HG02884 (cell line): ENCODE results near the gene CYP46A1.

Experiments used
- ATAC-seq: cut with Tn5 transposase; IDR thresholded peaks from one replicate; pipeline ENCODE4 v1.9.1; 2021; ENCODE audit warnings: mild to moderate bottlenecking, moderate library complexity; ENCODE audit not compliant: unreplicated experiment

CYP46A1 gene

DNA sequence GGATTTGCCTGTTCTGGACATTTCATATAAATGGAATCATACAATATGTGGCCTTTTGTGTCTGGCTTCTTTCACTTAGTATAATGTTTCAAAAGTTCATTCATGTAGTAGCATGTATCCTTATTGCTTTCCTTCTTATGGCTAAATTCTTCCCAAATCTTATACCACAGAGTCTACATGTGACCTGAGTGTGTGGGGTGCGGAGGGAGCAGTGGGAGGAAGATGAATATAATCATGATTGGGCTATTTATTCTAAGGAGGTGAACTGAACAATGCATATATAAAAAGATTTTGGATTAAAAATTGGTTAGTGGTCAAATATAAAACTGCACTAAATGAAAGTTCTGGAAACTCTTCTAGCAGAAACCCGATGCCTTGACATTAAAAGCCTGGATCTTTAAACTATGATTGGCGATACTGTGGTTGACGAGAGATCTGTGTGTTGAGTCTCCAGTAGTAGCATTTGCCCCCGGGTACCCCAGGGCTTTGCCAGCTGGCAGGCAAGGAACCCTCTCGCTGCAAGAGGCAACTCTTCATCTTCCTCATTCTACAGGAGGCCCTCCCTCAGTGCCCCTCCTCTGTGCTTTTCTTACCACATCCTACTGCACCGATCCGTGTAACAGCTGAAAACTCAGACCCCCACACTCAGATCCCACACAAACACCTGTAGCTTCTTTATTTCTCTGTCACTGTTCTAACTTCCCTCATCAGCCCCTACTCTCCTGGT lies 2.6 kb downstream of the CYP46A1 start:
- ATAC-seq, result no peak

DNA sequence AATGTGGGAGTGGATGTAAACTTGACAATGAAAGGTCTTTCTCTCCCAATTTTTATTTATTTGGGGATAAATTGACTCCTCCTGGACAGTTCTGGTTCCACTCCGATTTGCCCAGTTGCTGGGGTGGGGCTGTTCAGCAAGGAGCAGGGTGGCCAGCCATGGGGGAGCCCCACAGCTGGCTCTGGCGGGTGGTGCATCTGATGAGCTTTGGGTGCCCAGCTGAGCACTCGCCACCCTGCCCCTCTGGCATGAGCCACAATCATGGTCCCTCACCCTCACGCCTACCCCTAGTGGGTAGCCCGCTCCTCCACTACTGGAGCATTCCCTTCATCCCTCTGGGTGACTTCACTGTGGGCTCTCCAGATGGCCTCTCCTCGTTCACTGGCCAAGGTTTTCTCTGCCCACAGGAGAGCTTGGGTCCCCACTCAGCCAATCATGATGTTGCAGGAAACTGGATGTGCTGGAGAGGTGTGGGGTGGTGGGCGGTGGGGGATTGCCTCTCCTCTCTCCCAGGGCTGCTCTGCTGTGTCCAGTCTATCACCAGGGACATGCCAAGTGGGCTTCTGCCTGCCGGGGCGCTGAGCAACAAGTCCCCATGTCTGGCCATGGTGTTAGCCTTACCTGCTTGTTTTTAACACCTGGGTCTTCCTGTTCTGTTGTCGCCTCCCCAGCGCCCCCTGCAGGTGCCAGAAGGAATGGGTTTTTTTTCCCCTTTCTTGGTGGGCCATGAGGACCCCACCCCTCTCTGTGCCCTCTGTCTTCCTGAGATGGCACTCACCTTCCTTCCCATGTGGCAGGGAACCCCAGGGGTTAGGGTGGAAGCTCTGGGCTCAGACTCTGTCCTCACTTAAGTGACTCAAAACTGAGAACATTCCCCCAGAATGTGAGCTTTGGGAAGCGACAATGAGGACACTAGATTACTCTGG lies 3.4 kb downstream of the CYP46A1 start:
- no peak for ATAC-seq

DNA sequence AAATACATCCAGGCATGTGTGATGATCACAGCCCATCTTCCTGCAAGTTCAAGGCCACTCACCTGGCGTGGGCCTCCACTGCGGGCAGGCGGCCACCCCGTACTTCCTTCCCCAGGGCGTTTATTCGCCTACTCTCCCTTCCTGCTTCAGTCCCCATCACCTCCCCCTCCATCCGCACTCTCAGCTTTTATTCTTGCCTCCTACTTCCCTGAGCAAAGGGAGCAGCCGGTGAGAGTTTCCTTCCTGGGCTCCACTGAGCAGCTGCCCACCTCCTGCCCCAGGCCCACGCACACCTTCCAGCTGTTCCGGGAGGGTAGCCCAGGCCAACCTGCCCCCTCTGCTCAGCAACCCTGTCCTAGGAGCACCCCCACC lies 4.1 kb downstream of the CYP46A1 start:
- no peak for ATAC-seq

DNA sequence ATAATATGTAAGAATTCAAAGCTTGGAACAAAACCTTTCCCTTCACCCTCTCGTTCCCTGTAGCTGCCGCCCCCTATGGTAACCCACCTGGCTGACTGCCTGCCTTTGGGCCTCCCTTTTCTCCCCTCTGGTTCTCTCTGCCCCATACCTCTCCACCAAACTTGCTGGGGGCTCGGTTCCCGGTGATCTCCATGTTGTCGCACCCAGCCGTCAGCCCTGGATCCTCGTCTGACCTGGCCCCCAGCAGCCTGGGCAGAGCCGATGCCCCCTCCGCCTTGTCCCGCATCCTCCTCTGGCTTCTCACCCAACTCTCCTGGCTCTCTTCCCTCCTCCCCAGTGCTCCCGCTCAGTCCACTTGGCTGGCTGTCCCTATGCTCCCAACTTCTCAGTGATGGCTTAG lies 4.5 kb downstream of the CYP46A1 start:
- no peak for ATAC-seq

DNA sequence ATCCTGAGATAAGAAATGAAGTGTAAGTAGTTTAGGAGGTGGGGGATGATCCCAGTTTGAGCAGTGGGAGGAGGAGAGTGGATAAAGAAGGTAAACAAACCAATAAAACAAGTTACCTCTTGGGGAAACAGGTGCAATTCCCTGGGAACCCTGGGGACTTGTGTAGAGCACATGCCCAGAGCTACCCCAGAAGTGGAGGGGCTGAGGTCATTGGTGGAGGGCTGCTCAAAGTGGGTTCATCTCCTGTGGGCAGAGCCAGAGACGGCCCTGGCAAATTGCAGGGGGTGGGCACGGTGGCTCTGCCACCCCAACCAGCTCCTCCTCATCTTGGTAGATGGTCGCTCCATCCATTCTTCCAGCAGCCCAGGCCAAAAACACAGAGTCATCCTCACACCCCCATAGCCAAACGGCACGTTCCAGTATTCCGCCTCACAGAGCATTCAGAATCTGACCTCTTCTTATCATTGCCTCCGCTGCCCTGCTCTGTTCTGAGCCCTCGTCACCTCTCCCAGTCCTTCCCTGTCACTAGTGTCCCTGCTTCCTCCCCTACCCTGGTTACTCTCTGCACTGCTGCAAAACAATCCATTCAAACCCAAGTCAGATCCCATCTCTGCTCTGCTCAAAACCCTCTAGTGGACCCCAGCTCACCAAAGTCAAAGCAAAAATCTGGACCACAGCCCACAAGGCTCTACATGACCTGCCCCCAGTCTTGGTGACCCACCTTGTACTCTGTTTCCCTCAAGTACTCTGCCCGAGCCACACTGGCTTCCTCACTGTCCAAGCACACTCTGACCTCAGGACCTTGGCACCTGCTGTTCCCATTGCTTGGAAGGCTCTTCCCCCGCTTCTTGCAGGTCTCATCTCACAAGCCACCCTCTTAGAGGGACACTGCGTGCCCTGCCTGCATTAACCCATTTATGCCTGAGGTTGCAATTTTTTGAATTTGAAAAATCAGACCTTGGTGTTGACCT lies 5.5 kb downstream of the CYP46A1 start:
- ATAC-seq, result no peak

DNA sequence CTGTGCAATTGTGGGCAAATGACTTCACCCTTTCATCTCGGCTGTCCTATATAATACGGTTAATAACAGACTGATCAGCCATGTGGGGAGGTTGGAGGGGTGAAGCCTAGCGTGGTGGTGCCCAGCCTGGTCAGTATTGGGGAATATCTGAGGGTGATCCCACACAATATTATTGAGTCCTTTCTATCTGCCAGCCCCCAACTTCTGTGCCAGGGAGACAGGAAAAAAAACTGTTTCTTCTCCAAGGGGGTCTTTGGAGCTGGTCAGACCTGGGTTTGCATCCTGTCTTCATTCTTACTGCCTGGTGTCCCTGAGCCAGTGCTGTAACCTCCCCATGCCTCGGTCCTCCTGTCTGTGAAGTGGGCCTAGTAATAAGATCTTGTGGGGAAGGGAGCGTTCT lies 6.5 kb downstream of the CYP46A1 start:
- no peak for ATAC-seq

DNA sequence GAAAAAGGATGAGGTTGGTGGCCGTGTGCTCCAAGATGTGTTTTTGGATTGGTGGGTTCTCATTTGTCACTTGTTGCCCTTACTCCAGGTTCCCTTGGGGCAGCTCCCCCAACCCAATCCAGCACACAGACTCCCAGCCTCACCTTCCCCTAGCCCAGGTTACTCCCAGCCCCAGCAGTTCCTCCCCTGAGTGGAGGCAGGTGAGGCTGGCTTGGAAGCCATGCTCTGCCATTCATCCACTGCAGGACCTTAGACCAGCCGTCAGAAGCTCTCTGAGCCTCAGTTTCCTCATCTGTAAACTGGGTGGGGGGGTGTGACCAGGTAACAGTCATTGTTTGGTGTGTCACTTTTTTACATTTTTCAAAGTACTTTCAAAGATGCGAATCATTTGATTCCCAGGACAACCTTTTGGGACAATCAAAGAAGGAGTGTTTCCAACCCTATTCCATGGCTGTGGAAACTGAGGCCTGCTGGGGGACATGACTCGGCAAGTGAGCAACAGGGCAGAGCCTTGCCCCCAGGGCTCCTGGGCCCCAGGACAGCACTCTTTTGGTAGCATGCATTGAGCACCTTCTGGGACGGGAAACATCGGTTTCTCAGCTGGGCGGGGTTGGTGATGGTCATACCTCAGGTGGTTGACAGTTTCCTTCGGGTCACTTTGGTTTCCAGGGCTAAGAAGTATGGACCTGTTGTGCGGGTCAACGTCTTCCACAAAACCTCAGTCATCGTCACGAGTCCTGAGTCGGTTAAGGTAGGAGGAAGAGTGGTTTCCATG lies 7.2 kb downstream of the CYP46A1 start:
- no peak for ATAC-seq

DNA sequence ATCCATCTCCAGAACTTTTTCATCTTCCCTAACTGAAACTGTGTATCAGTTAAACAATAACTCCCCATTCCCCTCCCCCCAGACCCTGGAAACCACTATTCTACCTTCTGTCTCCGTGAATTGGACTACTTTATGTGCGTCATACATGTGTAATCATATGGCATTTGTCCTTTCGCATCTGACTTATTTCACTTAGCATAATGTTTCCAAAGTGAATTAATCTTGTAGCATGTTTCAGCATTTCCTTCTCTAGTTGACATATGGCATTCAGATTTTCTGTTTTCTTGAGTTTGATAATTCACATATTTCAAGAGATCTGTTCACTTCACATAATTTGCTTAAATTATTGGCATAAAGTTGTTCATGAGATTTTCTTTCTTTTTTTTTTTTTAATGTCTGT lies 9.8 kb downstream of the CYP46A1 start:
- no peak for ATAC-seq

DNA sequence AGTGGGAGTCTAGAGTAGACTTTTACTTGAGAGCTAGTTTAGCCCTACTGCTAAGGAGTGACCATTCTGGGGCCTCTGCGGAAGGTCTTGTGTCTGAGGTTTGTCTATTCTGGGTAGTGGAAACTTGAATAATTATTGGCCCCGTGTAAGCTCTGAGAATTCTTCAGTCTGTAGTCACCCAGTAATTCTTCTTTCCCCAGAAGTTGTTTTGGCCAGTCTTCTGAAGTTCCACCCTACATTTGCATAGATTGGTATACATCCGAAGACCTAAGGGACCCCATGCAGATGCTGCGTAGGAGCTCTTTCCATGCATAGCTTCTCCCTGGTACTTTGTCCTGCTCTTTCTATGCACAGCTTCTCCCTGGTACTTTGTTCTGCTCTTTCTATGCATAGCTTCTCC lies 12.8 kb downstream of the CYP46A1 start:
- ATAC-seq, result no peak

DNA sequence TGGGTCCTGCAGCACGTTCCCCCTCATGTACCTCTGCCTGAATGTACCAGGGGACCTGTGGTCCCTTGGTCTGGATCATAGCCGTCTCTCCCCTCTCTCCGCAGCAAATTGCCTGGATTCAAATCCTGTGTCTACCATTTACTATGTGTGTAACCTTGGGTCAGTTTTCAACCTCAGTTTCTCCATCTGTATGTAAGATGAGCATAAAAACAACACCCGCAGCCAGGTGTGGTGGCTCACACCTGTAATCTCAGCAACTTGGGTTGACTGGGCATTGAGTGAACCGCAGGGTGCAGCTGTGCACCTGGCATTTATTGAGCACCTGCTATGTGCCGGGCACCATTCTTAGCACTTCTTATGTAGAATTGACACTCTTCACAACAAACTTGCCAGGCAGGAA lies 14.1 kb downstream of the CYP46A1 start:
- no peak for ATAC-seq

DNA sequence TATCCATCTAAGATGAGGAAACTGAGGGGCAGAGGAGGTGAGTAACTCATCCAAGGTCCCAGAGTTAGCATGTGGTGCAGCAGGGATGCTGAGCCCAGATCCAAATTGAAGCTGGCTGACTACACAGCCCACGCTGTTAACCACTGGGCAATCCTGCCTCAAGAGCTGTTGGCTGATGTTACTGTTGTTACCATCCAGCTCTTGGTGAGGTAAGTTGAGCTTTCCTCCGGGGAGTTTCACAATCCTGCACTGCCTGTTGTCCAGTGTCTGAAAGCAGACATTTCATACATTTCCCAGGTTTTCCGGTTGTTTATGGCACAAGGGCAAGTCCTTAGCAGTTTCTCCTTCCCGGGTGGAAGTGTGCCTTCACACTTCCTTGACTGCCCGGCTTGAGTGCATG lies 14.5 kb downstream of the CYP46A1 start:
- no peak for ATAC-seq

DNA sequence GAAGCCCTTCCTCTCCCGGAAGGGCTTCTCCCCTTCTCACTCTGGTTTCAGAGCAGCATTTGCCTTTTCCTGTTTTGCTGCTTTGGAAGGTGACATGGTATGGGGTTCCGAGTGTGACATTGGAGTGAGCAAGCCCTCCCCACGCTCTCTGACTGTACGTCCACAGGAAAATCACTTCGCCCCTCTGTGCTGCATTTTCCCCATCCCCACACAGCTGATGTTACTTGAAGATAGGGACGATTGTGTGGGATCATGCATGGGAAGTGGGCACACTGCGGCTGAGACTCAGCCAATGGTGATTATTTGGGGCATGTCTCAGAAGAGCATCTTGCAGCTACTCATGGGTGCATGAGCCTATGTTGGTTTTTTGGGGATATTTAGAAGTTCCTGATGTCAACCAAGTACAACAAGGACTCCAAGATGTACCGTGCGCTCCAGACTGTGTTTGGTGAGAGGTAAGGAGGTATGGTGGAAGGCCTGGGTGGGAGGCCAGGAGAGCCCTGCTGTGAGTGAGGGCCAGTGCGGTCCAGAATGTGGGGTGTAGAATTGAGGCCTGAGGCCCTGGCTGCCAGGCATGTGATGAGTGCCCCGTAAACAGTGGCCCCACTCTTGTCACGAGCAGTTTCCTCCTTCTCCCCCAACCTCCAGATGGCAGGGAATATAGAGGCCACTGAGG lies 15.1 kb downstream of the CYP46A1 start:
- ATAC-seq, result no peak

DNA sequence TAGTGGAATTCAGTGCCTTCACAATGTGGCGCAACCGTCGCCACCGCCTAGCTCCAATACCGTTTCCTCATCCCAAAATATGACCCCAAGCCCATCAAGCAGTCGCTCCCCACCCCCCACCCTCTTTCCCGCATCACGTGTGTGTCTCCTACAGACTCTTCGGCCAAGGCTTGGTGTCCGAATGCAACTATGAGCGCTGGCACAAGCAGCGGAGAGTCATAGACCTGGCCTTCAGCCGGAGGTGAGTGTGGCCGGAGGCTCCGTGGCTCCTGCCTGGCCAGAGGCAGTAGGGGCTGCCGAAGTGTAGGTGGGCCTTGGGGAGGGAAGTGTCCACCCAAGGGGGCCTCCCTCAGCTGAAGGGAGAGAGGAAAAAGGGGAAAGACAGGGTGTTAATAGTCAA lies 15.8 kb downstream of the CYP46A1 start:
- no peak for ATAC-seq

DNA sequence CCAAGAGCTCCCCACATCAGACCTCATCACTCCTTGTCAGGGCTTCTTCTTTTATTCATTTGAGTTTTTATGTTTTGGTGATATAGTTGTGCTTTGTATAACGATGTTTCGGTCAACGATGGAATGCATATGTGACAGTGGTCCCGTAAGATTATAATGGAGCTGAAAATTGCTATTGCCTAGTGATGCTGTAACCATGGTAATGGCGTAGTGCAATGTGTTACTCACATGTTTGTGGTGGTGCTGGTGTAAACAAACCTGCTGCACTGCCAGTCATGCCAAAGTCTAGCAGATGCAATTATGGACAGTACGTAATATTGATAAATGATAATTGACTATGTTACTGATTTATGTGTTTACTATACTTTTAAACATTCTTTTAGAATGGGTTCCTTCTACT lies 16.3 kb downstream of the CYP46A1 start:
- no peak for ATAC-seq

DNA sequence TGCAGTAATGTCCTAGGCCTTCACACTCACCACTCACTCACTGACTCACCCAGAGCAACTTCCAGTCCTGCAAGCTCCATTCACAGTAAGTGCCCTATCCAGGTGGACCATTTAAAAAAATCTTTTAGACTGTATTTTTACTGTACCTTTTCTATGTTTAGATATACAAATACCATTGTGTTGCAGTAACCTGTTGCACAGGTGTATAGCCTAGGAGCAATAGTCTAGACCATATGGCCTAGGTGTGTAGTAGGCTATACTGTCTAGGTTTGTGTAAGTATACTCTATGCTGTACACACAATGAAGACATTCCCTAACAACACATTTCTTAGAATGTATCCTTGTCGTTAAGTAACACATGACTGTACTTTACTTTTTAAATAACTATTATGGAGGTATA lies 17.2 kb downstream of the CYP46A1 start:
- no peak for ATAC-seq

DNA sequence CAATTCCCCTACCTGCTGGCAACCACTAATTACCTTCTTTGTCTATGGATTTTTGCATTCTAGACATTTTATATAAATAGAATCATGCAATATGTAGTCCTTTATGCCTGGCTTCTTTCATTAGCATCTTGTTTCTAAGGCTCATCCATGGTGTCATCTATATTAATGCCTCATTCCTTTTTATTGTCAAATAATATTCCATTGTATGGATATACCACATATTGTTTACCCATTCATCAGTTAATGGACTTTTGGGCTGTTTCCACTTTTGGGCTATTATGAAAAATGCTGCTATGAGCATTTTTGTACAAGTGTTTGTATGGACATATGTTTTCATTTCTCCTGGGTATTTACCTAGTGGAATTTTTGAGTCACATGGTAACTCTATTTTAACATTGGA lies 18.0 kb downstream of the CYP46A1 start:
- no peak for ATAC-seq

DNA sequence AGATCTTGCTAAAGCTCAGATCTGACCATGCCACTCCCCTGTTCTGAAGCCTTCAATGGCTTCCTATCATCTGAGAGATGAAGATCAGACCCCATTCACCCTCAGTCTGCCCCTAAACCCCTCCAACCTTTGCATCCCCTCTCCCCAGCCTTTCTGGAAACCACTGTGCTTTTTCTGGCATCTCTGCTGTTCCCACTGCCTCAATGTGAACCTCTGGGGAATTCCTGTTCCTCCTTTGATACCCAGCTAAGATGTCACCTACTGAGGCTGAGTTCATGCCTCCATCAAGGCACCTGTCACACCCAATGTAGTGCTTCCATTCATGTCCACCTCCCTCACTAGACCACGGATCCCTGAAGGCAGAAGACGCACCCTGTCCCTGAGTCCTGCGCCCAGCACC lies 19.3 kb downstream of the CYP46A1 start:
- no peak for ATAC-seq

DNA sequence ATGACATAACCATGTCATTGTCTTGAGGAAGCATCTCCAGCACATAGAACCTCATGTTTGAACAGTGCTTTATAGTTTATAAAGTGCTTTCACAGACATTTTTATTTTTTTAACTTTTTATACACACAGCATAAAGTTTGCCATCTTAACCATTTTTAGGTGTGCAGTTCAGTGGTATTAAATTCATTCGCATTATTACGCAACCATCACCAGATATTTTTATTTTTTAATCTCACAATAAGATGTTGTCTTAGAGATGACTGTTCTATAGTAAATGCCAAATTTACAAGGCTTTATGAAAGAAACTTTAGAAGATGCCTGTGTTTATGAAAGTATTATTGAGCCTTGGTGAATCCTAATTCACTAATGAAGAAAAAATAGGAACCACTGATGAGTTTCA lies 19.9 kb downstream of the CYP46A1 start:
- no peak for ATAC-seq

DNA sequence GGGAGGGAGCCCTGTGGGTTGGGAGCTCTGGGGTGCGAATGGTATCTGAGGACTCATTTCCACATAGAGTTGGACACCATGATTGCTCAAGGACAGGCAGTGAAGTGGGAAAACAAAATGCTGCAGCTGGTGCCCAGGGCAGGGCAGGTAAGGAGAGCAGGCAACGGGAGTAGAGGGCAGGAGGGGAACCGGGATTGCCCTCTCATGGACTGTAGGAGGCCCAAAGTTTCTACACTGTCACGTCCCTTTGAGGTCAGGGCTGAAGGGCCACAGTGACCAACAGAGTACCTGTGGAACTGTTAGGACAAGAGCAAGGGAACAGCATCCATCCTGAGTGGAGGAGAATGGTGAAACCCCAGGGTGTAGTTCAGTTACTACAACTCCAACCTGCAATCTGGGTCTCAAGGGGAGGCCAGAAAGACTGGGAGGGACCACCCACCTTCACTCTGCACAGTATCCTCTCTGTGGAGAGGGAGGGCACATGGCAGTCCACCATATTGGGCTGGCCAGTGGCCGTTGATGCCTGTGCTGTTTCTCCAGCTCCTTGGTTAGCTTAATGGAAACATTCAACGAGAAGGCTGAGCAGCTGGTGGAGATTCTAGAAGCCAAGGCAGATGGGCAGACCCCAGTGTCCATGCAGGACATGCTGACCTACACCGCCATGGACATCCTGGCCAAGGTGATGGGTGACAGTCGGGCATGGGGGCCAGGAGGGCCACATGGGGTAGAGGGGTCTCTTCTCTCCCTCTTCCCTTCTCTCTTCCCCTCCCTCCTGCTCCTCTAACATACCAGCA lies 22.2 kb downstream of the CYP46A1 start:
- no peak for ATAC-seq
